HG03097 (cell line): ENCODE results near the gene POMC.
"Not testable (repeated sequence)": the region's sequence is repeated elsewhere in the genome, so short reads cannot be mapped to it uniquely, and the experiment has no call there.

ENCODE experiments used
- ATAC-seq: cut with Tn5 transposase; IDR thresholded peaks from one replicate; pipeline ENCODE4 v1.9.1; 2021; ENCODE audit not compliant: unreplicated experiment, low FRiP score

Gene POMC

GRCh38 chr2:25177211-25177611 is 8.8 kb upstream of the POMC start:
- ATAC-seq = no peak

GRCh38 chr2:25176541-25177181 is 8.3 kb upstream of the POMC start:
- no peak for ATAC-seq

- ATAC-seq = no peak
Measured at GRCh38 chr2:25176138-25176537, 7.8 kb upstream of the POMC start.

GRCh38 chr2:25174192-25174861 is 5.9 kb upstream of the POMC start:
- ATAC-seq = no peak

- no peak for ATAC-seq
Measured at GRCh38 chr2:25173719-25174118, 5.3 kb upstream of the POMC start.

- ATAC-seq = no peak
Measured at GRCh38 chr2:25170888-25171287, 2.5 kb upstream of the POMC start.

- ATAC-seq = no peak
Measured at GRCh38 chr2:25169073-25169470, 692 bp upstream of the POMC start.

- peak; percentile 72 for ATAC-seq
Measured at GRCh38 chr2:25165992-25166875, 2.1 kb downstream of the POMC start.

- no peak for ATAC-seq
Measured at GRCh38 chr2:25164561-25164960, 3.8 kb downstream of the POMC start.

GRCh38 chr2:25162061-25162460 is 6.3 kb downstream of the POMC start:
- not testable (repeated sequence) for ATAC-seq

GRCh38 chr2:25161055-25161781 is 7.2 kb downstream of the POMC start:
- ATAC-seq = no peak

GRCh38 chr2:25160376-25160775 is 8.0 kb downstream of the POMC start:
- ATAC-seq = no peak

- ATAC-seq = no peak
Measured at GRCh38 chr2:25159949-25160348, 8.4 kb downstream of the POMC start.

GRCh38 chr2:25158096-25158852 is 10.1 kb downstream of the POMC start:
- no peak for ATAC-seq

GRCh38 chr2:25155401-25155800 is 13.0 kb downstream of the POMC start:
- no peak for ATAC-seq

GRCh38 chr2:25151718-25152117 is 16.7 kb downstream of the POMC start:
- no peak for ATAC-seq

GRCh38 chr2:25150993-25151392 is 17.4 kb downstream of the POMC start:
- ATAC-seq = not testable (repeated sequence)

GRCh38 chr2:25149646-25150045 is 18.7 kb downstream of the POMC start:
- ATAC-seq = no peak

- no peak for ATAC-seq
Measured at GRCh38 chr2:25146896-25147295, 21.5 kb downstream of the POMC start.

GRCh38 chr2:25145803-25146202 is 22.6 kb downstream of the POMC start:
- no peak for ATAC-seq
